MCF 10A (cell line): ENCODE results near the gene ZDHHC17. TPM values are rescaled to one million over a fixed set of nuclear protein-coding genes. Genes with fewer than 3 reads are reported as not detected.

Source experiments
- BruUV-seq: library from RNA; stranded (reverse); fragments of 400-500 nt; replicated peaks from 2 replicates; lab custom pipeline; 2021; lab: Mats Ljungman, UMichigan
- CTCF ChIA-PET: fragments of 300-600 bp; sonication (Branson Sonifier 250); formaldehyde crosslinking; extraction: SDS; loops from one replicate; lab custom pipeline; 2021; ENCODE audit warnings: antibody characterized with exemption, inconsistent platforms; lab: Yijun Ruan, JAX
- POLR2A ChIA-PET: fragments of 300-600, 350-650 bp; sonication (Branson Sonifier 250); formaldehyde crosslinking; extraction: SDS; loops from one replicate; lab custom pipeline; 2020; ENCODE audit warnings: antibody characterized with exemption, inconsistent platforms; lab: Yijun Ruan, JAX
- DNase-seq: peaks from one replicate; pipeline ENCODE4 v3.0.0-alpha.2; 2018; ENCODE audit not compliant: unreplicated experiment
- H3K27ac Mint-ChIP-seq: one replicate; pipeline ENCODE4 v1.8.0; 2022; ENCODE audit warnings: mild to moderate bottlenecking, low read depth, mixed read lengths; ENCODE audit not compliant: unreplicated experiment
- H3K27me3 Mint-ChIP-seq: one replicate; pipeline ENCODE4 v1.8.0; 2022; ENCODE audit warnings: mixed read lengths; ENCODE audit not compliant: insufficient read depth, unreplicated experiment
- H3K36me3 Mint-ChIP-seq: one replicate; pipeline ENCODE4 v1.8.0; 2022; ENCODE audit warnings: mild to moderate bottlenecking, moderate library complexity, mixed read lengths; ENCODE audit not compliant: insufficient read depth, unreplicated experiment
- H3K4me1 Mint-ChIP-seq: one replicate; pipeline ENCODE4 v1.8.0; 2022; ENCODE audit warnings: mixed read lengths; ENCODE audit not compliant: insufficient read depth, unreplicated experiment
- H3K4me3 Mint-ChIP-seq: one replicate; pipeline ENCODE4 v1.8.0; 2022; ENCODE audit warnings: mild to moderate bottlenecking, moderate library complexity, mixed read lengths; ENCODE audit not compliant: unreplicated experiment
- H3K9me3 Mint-ChIP-seq: one replicate; pipeline ENCODE4 v1.8.0; 2022; ENCODE audit warnings: mixed read lengths; ENCODE audit not compliant: unreplicated experiment
- CTCF ChIP-seq: fragments of 200-600 bp; IDR thresholded peaks from one replicate; pipeline ENCODE4 v1.8.0; 2022; ENCODE audit warnings: antibody characterized with exemption, mild to moderate bottlenecking; ENCODE audit not compliant: unreplicated experiment
- intact Hi-C: fragments of 100-400 bp; cut with micrococcal nuclease; formaldehyde crosslinking; loops from 2 replicates; pipeline ENCODE4 v1.14.1; 2022
- total RNA-seq: library from RNA; stranded (reverse); gene quantifications from 2 replicates; pipeline ENCODE4 v1.2.3, GENCODE V29; 2022

Gene ZDHHC17
- total RNA-seq, 1 experiment from 2014 or later = 26.9 TPM

GRCh38 chr12:76871742-76872141, 107.8 kb downstream of the ZDHHC17 start:
- no TSS peak for BruUV-seq
- H3K4me1 Mint-ChIP-seq = peaks cover 1% of the 10 kb centered on the region

GRCh38 chr12:76872415-76872814, 108.5 kb downstream of the ZDHHC17 start:
- ChIA-PET CTCF (no interaction called here), POLR2A (no interaction called here)
- peaks cover 8% of the 10 kb centered on the region for H3K4me1 Mint-ChIP-seq
- no TSS peak for BruUV-seq
- intact Hi-C loops = no loop called here
- H3K27ac Mint-ChIP-seq = no peak overlapping the region
- no peak for DNase-seq
- no peaks in the 10 kb centered on the region for H3K27me3 Mint-ChIP-seq
- no peak for TF ChIP-seq CTCF
- H3K9me3 Mint-ChIP-seq = no peaks in the 10 kb centered on the region
- no peaks in the 10 kb centered on the region for H3K36me3 Mint-ChIP-seq
- no peak overlapping the region for H3K4me3 Mint-ChIP-seq

More at GRCh38 chr12:76871742-76872141, 107.8 kb downstream of the ZDHHC17 start:
- no peak for TF ChIP-seq CTCF
- intact Hi-C loops = no loop called here
- Mint-ChIP-seq H3K9me3 (no peaks in the 10 kb centered on the region), H3K4me3 (no peak overlapping the region), H3K27me3 (no peaks in the 10 kb centered on the region), H3K27ac (no peak overlapping the region), H3K36me3 (no peaks in the 10 kb centered on the region)
- ChIA-PET CTCF (interaction anchor here (0.7 to 1.2 kb wide), 2 partner anchors 81 to 139 kb away, joined by 3 to 4 read pairs; no protein-coding TSS in a partner anchor), POLR2A (no interaction called here)
- no peak for DNase-seq

DNA sequence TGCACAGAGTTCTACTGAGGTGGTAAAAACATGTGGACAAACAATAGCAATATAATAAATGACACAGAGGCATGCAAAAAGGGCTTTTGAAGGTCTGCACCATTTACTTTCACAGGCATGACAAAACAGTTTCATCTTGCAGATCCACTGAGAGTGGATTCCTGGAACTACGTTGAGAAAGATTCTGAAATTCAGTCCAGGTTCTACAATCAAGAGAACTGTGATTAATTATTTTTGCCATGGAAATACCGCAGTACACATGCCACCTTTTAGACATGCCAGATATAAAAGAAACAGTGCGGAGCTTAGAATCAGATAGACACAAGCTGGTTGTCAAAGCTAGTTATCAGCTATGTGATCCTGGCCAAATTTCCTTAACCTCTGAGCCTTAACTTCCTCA, 110.1 kb downstream of the ZDHHC17 start:
- Mint-ChIP-seq H3K9me3 (no peaks in the 10 kb centered on the region), H3K36me3 (no peaks in the 10 kb centered on the region), H3K27me3 (no peaks in the 10 kb centered on the region), H3K4me3 (no peak overlapping the region), H3K4me1 (peaks cover 11% of the 10 kb centered on the region), H3K27ac (no peak overlapping the region)
- no peak for TF ChIP-seq CTCF
- BruUV-seq = no TSS peak
- no peak for DNase-seq
- POLR2A ChIA-PET = interaction anchor here (0.7 kb wide), 1 partner anchor 16 kb away, joined by 3 read pairs; no protein-coding TSS in a partner anchor
- intact Hi-C loops = no loop called here
- CTCF ChIA-PET = interaction anchor here (0.7 kb wide), 1 partner anchor 9 kb away, joined by 5 read pairs; no protein-coding TSS in a partner anchor

DNA sequence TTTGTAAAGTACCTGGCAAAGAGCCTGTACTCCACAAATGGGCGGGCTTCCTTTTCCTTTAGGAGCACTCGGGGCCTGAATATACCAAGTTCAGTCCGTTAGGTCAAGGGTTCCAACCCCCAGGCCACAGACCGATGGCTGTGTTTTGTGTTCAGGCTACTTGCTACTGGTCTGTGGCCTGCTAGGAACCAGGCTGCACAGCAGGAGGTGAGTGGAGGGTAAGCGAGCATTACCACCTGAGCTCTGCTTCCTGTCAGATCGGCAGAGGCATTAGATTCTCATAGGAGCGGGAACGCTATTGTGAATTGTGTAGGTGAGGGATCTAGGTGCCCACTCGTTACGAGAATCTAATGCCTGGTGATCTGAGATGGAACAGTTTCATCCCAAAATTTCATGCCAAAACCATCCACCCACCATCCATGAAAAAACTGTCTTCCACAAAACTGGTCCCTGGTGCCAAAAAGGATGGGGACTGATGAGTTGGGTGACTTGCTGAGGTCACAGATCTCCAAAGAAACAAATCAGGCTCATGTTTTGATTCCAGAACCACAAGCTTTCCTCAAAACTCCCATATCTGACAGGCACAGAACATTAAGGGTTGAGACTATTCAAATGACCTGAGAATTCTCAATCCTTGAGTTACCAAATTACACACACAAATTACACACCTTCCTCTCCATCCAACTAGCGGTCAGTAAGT, 110.7 kb downstream of the ZDHHC17 start:
- Mint-ChIP-seq H3K36me3 (no peaks in the 10 kb centered on the region), H3K4me1 (peaks cover 11% of the 10 kb centered on the region), H3K9me3 (no peaks in the 10 kb centered on the region), H3K4me3 (no peak overlapping the region), H3K27ac (no peak overlapping the region), H3K27me3 (no peaks in the 10 kb centered on the region)
- ChIA-PET CTCF (interaction anchor here (0.7 to 2.0 kb wide), 2 partner anchors 9 to 136 kb away, joined by 5 to 9 read pairs; no protein-coding TSS in a partner anchor), POLR2A (interaction anchor here (0.7 kb wide), 1 partner anchor 15 kb away, joined by 3 read pairs; no protein-coding TSS in a partner anchor)
- intact Hi-C loops = no loop called here
- TF ChIP-seq CTCF = no peak
- BruUV-seq = no TSS peak
- no peak for DNase-seq
